Endothelial cell of umbilical vein (primary cell): ENCODE data around the gene R3HDM2. TPM values are rescaled to one million over a fixed set of nuclear protein-coding genes. Genes with fewer than 3 reads are reported as not detected.
A peak's percentile ranks its signal among the peaks of the same experiment; 100 is the strongest.

Source experiments
- BruUV-seq: library from RNA; stranded (reverse); fragments of 400-500 nt; replicated peaks from 2 replicates; lab custom pipeline; 2021; lab: Mats Ljungman, UMichigan
- CTCF ChIA-PET: fragments of 300-600, 350-600 bp; sonication (Branson Sonifier 250); formaldehyde crosslinking; loops from one replicate; lab custom pipeline; 2021; ENCODE audit warnings: antibody characterized with exemption, inconsistent platforms; lab: Charles Lee
- POLR2A ChIA-PET: fragments of 300-600, 350-600 bp; sonication (Branson Sonifier 250); formaldehyde crosslinking; loops from one replicate; lab custom pipeline; 2021; ENCODE audit warnings: antibody characterized with exemption, inconsistent platforms; lab: Charles Lee
- DNase-seq: peaks from one replicate; pipeline ENCODE4 v3.0.0-alpha.2; 2011; ENCODE audit warnings: low read depth, low spot score
- FAIRE-seq: peaks from 2 replicates; lab custom pipeline; 2011; peaks lifted over from hg19 to GRCh38; lab: Jason Lieb, UNC
- H2AFZ ChIP-seq: 2 replicates; pipeline ENCODE4 v1.6.0; 2012; ENCODE audit warnings: low read depth, low read length, control low read depth, inconsistent platforms
- H3K27ac ChIP-seq: 2 replicates; pipeline ENCODE4 v1.5.1; 2011; ENCODE audit warnings: low read depth, mild to moderate bottlenecking, control low read depth, low read length, moderate library complexity; ENCODE audit not compliant: insufficient read depth
- H3K27me3 ChIP-seq, 2 experiments: 2 replicates each; pipeline versions ENCODE4 v1.6.0 to v1.6.1; 2011; ENCODE audit warnings: low read length in 2 of 2, mixed read lengths in 1 of 2; ENCODE audit not compliant: control insufficient read depth in 2 of 2, insufficient read depth in 2 of 2
- H3K36me3 ChIP-seq, 2 experiments: 2 replicates in 1 of 2; 3 replicates in 1 of 2; pipeline ENCODE4 v1.5.1; 2011; ENCODE audit warnings: low read length in 2 of 2, mild to moderate bottlenecking in 1 of 2, moderate library complexity in 1 of 2; ENCODE audit not compliant: control insufficient read depth in 2 of 2, insufficient read depth in 2 of 2; ENCODE audit errors: extremely low read depth in 1 of 2
- H3K4me1 ChIP-seq: 3 replicates; pipeline ENCODE4 v1.5.1; 2011; ENCODE audit warnings: mild to moderate bottlenecking, low read length; ENCODE audit not compliant: control insufficient read depth, insufficient read depth; ENCODE audit errors: extremely low read depth
- H3K4me2 ChIP-seq: 2 replicates; pipeline ENCODE4 v1.6.1; 2011; ENCODE audit warnings: low read length, control low read depth, mixed read lengths; ENCODE audit not compliant: insufficient read depth
- H3K4me3 ChIP-seq, 3 experiments: fragments of 200-600 bp in 1 of 3; sonication (generic), shearing (Covaris generic) in 1 of 3; replicated peaks in 1 of 3; 2 replicates each; pipeline ENCODE4 v1.5.1; 2011 to 2016; ENCODE audit warnings: control low read depth in 3 of 3, low read length in 3 of 3, mild to moderate bottlenecking in 2 of 3, inconsistent platforms in 1 of 3, low read depth in 1 of 3, moderate library complexity in 1 of 3; ENCODE audit not compliant: insufficient read depth in 1 of 3
- H3K79me2 ChIP-seq: 2 replicates; pipeline ENCODE4 v1.6.0; 2012; ENCODE audit warnings: low read length, inconsistent platforms; ENCODE audit not compliant: control insufficient read depth, insufficient read depth
- H3K9ac ChIP-seq: replicated peaks from 2 replicates; pipeline ENCODE3; 2011; ENCODE audit warnings: low read length, control low read depth; ENCODE audit not compliant: insufficient read depth; ENCODE audit errors: extremely low read depth
- H3K9me1 ChIP-seq: replicated peaks from 3 replicates; pipeline ENCODE4 v1.6.0; 2011; ENCODE audit warnings: mild to moderate bottlenecking, low read length; ENCODE audit not compliant: control insufficient read depth, insufficient read depth; ENCODE audit errors: extremely low read depth
- H3K9me3 ChIP-seq: replicated peaks from 2 replicates; pipeline ENCODE4 v1.5.1; 2012; ENCODE audit warnings: low read length, inconsistent platforms; ENCODE audit not compliant: control insufficient read depth, insufficient read depth
- H4K20me1 ChIP-seq: replicated peaks from 2 replicates; pipeline ENCODE3; 2011; ENCODE audit warnings: mild to moderate bottlenecking, low read length; ENCODE audit not compliant: control insufficient read depth, insufficient read depth; ENCODE audit errors: extremely low read depth
- CTCF ChIP-seq, 2 donors: IDR thresholded peaks; 1 replicate in 1 of 2; 2 replicates in 1 of 2; pipeline ENCODE4 v1.5.1; 2011; ENCODE audit warnings: low read length in 2 of 2, mild to moderate bottlenecking in 2 of 2, moderate library complexity in 2 of 2, control low read depth in 1 of 2, inconsistent platforms in 1 of 2, low read depth in 1 of 2; ENCODE audit not compliant: insufficient read depth in 1 of 2; ENCODE audit errors: extremely low read depth in 1 of 2
- EZH2 ChIP-seq: IDR thresholded peaks from 2 replicates; pipeline ENCODE4 v1.6.1; 2012; ENCODE audit warnings: borderline replicate concordance, low read depth, mild to moderate bottlenecking, moderate library complexity, low read length, inconsistent platforms; ENCODE audit not compliant: severe bottlenecking
- FOS ChIP-seq: IDR thresholded peaks from 2 replicates; pipeline ENCODE4 v1.6.1; 2011; ENCODE audit warnings: mild to moderate bottlenecking, low read length, moderate library complexity, borderline replicate concordance; ENCODE audit not compliant: insufficient read depth
- GATA2 ChIP-seq: IDR thresholded peaks from 2 replicates; pipeline ENCODE4 v1.7.0; 2011; ENCODE audit warnings: low read depth, mild to moderate bottlenecking, moderate library complexity, mixed read lengths, low read length; ENCODE audit not compliant: insufficient read length, insufficient read depth
- JUN ChIP-seq: IDR thresholded peaks from 2 replicates; pipeline ENCODE4 v1.6.1; 2011; ENCODE audit warnings: borderline replicate concordance, low read depth; ENCODE audit not compliant: insufficient read length, insufficient read depth
- POLR2A ChIP-seq: IDR thresholded peaks from 2 replicates; pipeline ENCODE4 v1.6.1; 2012; ENCODE audit warnings: low read depth, mild to moderate bottlenecking, control low read depth, low read length
- POLR2AphosphoS5 ChIP-seq: IDR thresholded peaks from 2 replicates; pipeline ENCODE4 v1.6.1; 2012; ENCODE audit warnings: low read depth, mild to moderate bottlenecking, control low read depth, low read length, moderate library complexity; ENCODE audit not compliant: insufficient read depth
- dilution Hi-C: fragments of 300-500 bp; cut with MboI; formaldehyde crosslinking; loops from one replicate; pipeline ENCODE4 v1.15.0; 2019; ENCODE audit warnings: low sequenced_read_pairs; ENCODE audit not compliant: extremely low pct_ligation_motif_present
- intact Hi-C: fragments of 100-400 bp; cut with micrococcal nuclease; formaldehyde crosslinking; loops from one replicate; pipeline ENCODE4 v1.10.0; 2022
- polyA plus RNA-seq, 4 experiments: library from polyadenylated mRNA; depleted of rRNA in 3 of 4; stranded (reverse) in 3 of 4; unstranded in 1 of 4; fragments of >200 nt; gene quantifications; 2 replicates each; pipeline versions ENCODE4 v1.2.1 to v1.2.3, GENCODE V29; 2011 to 2012; ENCODE audit warnings: missing spikeins in 1 of 4
- total RNA-seq: library from RNA; stranded (reverse); gene quantifications from 2 replicates; pipeline ENCODE4 v1.2.3, GENCODE V29; 2021
- TF ChIP-seq, protein P1 (sequence below): IDR thresholded peaks from 2 replicates; pipeline ENCODE4 v1.6.1; 2011; ENCODE audit not compliant: insufficient read depth, insufficient read length

R3HDM2 gene
- total and polyA plus RNA-seq, 2 donors (not counting 3 experiments of a cell fraction or from before 2014, with no cell fraction given) = 26.1 to 31.3 TPM

DNA sequence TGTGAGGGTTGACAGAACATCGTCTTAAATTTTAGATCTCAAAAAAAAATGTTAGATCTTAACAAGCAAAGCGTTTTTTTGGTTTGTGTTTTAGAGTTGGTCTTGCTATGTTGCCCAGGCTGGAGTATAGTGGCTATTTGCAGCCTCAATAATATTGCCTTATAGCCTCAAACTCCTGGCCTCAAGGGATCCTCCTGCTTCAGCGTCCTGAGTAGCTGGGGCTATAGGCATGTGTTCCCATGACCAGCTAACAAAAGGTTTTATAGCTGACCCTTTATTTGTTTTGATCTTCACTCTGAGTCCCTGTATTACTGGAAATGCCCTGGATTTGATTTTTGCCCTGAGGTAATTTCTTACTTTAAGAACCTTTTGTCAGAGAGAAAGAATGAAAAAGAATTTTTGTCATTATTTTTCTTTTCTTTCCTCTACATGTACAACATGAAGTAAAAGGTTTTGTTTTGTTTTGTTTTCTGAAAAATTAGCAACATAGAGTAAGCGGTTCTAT lies 9.0 kb upstream of the R3HDM2 start:
- dilution Hi-C loops (no loop called here), intact Hi-C loops (no loop called here)
- Histone ChIP-seq H3K4me2 (no peak overlapping the region), H3K36me3 (no peaks in the 10 kb centered on the region), H3K4me3 (no peak overlapping the region), H3K79me2 (no peaks in the 10 kb centered on the region), H2AFZ (no peak overlapping the region), H3K27ac (no peak overlapping the region), H3K27me3 (peaks cover 0 to 2% of the 10 kb centered on the region in 2 experiments), H4K20me1 (no peaks in the 10 kb centered on the region), H3K4me1 (no peaks in the 10 kb centered on the region), H3K9me1 (no peaks in the 10 kb centered on the region), H3K9ac (no peak overlapping the region), H3K9me3 (no peaks in the 10 kb centered on the region)
- TF ChIP-seq EZH2 = no peak
- no peak for TF ChIP-seq POLR2AphosphoS5
- TF ChIP-seq, protein P1, sequence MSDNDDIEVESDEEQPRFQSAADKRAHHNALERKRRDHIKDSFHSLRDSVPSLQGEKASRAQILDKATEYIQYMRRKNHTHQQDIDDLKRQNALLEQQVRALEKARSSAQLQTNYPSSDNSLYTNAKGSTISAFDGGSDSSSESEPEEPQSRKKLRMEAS = no peak
- no peak for TF ChIP-seq CTCF (IDR thresholded peaks at IDR 0.05; ENCODE audit: extremely low read depth in 1 of 2, insufficient read depth in 1 of 2, low read depth in 1 of 2, low read length in 2 of 2)
- no peak for TF ChIP-seq GATA2
- TF ChIP-seq POLR2A = no peak
- TF ChIP-seq FOS = no peak
- no peak for TF ChIP-seq JUN
- DNase-seq (no peak), FAIRE-seq (peak; percentile 26)
- ChIA-PET CTCF (interaction anchor here (2.3 kb wide), 1 partner anchor 132 kb away, joined by 7 read pairs; no protein-coding TSS in a partner anchor), POLR2A (no interaction called here)
- BruUV-seq = no TSS peak
